HUES64 (cell line): ENCODE results near the gene MICAL2.

Experiments used
- H3K27ac ChIP-seq: 2 replicates; pipeline ENCODE4 v1.7.0; 2013; ENCODE audit warnings: low read depth, low read length, inconsistent platforms
- H3K27me3 ChIP-seq: 2 replicates; pipeline ENCODE4 v1.6.1; 2013; ENCODE audit warnings: mild to moderate bottlenecking, low read length; ENCODE audit not compliant: insufficient read depth
- H3K36me3 ChIP-seq: 2 replicates; pipeline ENCODE4 v1.6.1; 2013; ENCODE audit warnings: mild to moderate bottlenecking, low read length; ENCODE audit not compliant: insufficient read depth
- H3K4me1 ChIP-seq: 2 replicates; pipeline ENCODE4 v1.6.1; 2013; ENCODE audit warnings: mild to moderate bottlenecking, low read length, moderate library complexity; ENCODE audit not compliant: insufficient read depth
- H3K4me3 ChIP-seq: 2 replicates; pipeline ENCODE4 v1.5.1; 2013; ENCODE audit warnings: mild to moderate bottlenecking, low read length, moderate library complexity
- H3K9ac ChIP-seq: 2 replicates; pipeline ENCODE4 v1.6.1; 2013; ENCODE audit warnings: mild to moderate bottlenecking, low read depth, low read length
- H3K9me3 ChIP-seq: 2 replicates; pipeline ENCODE4 v1.6.1; 2013; ENCODE audit warnings: low read depth, low read length; ENCODE audit not compliant: insufficient read depth
- WGBS: fragments of 150-250, 120-280 bp; methylation state at CpG from one replicate; pipeline ENCODE4 v1.1.7; 2013; ENCODE audit warnings: missing lambda C conversion rate; 5-methylcytosine and 5-hydroxymethylcytosine counted together

Gene MICAL2

DNA sequence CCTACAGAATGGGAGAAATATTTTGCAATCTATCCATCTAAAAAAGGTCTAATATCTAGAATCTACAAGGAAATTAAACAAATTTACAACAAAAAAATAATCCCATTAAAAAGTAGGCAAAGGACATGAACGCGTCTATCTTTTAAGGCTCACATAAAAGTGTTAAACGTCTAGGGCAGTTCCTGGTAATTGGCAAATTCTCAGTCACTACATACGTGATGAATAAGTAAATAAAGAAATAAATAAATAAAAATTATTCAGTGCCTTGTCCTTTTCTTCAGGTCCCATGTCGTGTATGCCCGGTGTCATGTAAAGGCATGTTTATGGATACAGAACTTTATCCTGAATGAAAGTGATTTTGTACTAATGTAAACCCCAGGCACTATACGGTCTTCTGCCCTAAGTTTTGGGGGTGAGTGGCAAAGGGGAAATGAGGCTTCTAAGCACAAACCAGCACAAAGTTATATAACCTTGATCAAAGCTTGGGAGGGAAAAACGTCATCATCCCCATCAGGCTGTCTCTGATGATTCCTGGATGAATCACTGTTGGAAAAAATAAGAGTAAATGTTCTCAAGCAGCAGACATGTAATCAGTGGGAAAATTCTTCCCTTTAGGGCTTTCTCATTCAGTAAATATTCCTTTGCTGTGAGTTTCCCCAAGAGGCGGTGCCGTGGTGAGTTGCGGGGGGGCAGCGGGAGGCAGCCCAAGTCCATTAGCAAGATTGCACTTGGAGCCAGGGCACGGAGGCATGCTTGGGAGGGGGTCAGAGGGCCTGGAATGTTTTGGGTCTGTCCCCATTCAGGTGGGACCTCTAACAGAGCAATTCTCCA, 30.4 kb upstream of the MICAL2 start:
- H3K27me3 ChIP-seq: no peaks in the 10 kb centered on the region
- no peaks in the 10 kb centered on the region for H3K9me3 ChIP-seq
- 54% methylated on average over 10 of the region's 13 CpGs for WGBS
- H3K9ac ChIP-seq: no peak overlapping the region
- H3K27ac ChIP-seq: no peak overlapping the region
- H3K36me3 ChIP-seq: no peaks in the 10 kb centered on the region
- H3K4me3 ChIP-seq: no peak overlapping the region
- H3K4me1 ChIP-seq: no peaks in the 10 kb centered on the region

DNA sequence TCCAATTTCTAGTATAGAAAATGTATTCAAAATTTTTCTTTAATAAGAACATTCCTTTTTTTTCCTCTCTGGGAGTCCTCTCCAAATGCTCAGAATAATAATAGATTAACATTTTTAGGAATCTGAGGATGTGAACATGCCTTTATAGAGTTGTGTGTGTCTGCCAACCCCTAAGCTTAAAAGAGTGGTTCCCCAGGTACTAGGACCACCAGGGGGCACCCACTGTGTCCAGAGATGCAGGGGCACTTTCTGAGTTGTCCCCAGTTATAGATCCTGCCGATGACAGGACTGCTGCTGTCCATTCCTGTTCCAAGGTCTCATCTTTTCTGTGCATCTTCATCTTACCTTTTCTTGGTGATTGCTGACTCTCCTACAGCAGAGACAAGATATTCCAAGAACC, 27.0 kb upstream of the MICAL2 start:
- H3K9me3 ChIP-seq: no peaks in the 10 kb centered on the region
- H3K4me3 ChIP-seq: no peak overlapping the region
- H3K27me3 ChIP-seq: no peaks in the 10 kb centered on the region
- peaks cover 9% of the 10 kb centered on the region; the same call in 1 of the 2 replicates for H3K4me1 ChIP-seq
- no peaks in the 10 kb centered on the region for H3K36me3 ChIP-seq
- WGBS: 94% methylated on average over 1 of the region's 1 CpG
- no peak overlapping the region for H3K9ac ChIP-seq
- H3K27ac ChIP-seq: no peak overlapping the region

DNA sequence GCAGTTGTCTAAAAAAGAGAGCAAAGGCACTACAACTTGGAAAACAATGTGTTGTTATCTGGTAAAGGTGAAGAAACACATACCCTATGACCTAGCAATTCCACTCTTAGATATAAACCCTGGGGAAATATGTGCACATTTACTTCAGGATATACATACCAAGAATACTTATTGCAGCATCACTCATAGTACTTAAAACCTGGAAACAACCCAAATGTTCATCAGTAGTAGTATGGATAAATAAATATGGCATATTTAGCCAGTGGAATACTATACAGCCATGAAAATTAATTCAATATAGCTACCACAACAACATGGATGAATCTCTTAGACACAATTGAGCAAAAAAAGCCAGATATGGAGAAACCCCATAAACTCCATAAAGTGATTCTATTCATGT, 26.1 kb upstream of the MICAL2 start:
- no peaks in the 10 kb centered on the region for H3K9me3 ChIP-seq
- H3K9ac ChIP-seq: no peak overlapping the region
- H3K4me1 ChIP-seq: peaks cover 9% of the 10 kb centered on the region; the same call in 1 of the 2 replicates
- no peaks in the 10 kb centered on the region for H3K36me3 ChIP-seq
- no peaks in the 10 kb centered on the region for H3K27me3 ChIP-seq
- no peak overlapping the region for H3K27ac ChIP-seq
- H3K4me3 ChIP-seq: no peak overlapping the region

DNA sequence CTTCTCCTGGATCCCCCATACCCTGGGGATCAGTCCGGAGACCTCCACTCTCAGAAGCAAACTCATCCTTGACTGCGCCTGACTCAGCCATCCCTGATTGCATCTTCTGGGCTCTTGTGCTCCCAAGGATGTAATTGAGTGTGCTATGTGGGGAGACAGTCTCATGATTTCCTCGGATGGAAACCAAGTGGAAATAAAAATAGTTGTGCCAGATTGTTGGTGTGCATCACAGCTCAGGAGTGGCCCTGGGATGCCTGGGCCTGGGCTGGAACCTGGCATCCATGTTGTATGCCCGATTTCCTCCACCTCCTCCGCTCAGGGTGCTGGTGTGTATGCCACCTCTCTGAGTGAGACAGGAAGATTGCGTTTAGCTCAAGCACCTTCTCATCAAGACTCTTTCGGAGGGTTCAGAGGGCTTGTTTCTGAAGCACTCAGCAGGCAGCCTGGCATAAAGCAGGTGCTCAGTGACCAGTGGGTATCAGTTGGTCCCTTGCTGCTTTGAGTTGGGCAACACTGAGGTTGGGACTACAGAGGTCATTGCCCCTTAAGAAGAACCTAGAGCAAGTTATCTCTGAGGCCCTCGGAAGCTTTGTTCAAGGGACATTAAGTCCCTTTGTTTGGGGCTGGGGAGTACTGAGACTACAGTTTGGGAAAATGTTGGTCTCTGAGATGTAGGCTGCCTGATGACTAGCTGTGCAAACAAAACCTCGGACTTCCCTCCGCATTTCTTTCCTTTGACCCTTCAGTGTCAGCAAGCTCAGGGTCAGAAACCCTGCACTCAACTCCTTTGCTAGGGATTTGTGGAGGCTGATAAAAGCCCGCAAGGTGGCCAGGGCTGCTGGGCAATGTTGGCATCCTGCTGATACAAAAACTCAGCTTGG, 24.8 kb upstream of the MICAL2 start:
- Histone ChIP-seq H3K4me1 (peaks cover 9% of the 10 kb centered on the region; the same call in 1 of the 2 replicates), H3K9ac (peak overlapping the region; percentile 21; the same call in 1 of the 2 replicates), H3K4me3 (no peak overlapping the region), H3K36me3 (no peaks in the 10 kb centered on the region), H3K27ac (no peak overlapping the region), H3K9me3 (no peaks in the 10 kb centered on the region), H3K27me3 (no peaks in the 10 kb centered on the region)
- WGBS: 91% methylated on average over 11 of the region's 11 CpGs

DNA sequence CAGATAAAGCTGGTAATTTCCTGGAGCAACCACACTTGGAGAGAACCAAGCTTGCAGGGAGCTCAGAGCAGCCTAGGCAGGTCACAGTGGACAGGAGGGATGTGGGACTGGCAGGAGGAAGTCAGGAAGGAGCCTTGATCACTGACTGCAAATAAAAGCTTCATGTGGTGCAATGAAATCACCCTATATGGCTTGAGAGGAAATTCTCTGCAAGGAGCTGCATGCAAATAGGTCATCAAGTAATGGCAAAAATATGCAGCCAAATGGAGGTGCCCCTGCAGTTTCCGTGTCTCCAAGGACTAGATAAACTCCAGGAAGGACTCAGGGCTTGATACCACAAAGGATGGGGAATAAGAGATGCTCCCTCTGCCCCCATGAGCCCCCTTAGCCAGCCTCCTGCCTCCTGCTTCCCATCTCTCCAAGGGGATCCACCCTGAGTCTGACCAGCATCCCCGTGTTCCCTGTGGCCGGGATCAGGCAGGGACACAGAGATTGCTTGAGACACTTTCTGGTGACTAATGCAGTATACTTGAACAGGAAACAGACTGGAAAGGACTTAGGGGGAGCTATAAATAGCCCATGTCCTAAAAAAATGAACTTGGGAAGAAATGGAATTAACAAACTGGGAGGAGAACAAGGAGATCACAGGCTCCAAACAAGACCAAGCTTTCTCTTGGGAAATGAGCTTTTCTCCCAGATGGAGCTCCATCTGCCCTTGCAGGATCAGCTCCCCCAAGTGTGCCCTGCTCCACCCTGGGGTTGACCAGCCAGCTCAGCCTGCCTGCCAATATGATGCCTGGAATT, 23.9 kb upstream of the MICAL2 start:
- H3K27me3 ChIP-seq: no peaks in the 10 kb centered on the region
- H3K27ac ChIP-seq: no peak overlapping the region
- H3K9me3 ChIP-seq: no peaks in the 10 kb centered on the region
- H3K4me1 ChIP-seq: peaks cover 11% of the 10 kb centered on the region; the same call in 1 of the 2 replicates
- no peaks in the 10 kb centered on the region for H3K36me3 ChIP-seq
- peak overlapping the region; percentile 21; the same call in 1 of the 2 replicates for H3K9ac ChIP-seq
- H3K4me3 ChIP-seq: no peak overlapping the region
- WGBS: 68% methylated on average over 3 of the region's 3 CpGs

DNA sequence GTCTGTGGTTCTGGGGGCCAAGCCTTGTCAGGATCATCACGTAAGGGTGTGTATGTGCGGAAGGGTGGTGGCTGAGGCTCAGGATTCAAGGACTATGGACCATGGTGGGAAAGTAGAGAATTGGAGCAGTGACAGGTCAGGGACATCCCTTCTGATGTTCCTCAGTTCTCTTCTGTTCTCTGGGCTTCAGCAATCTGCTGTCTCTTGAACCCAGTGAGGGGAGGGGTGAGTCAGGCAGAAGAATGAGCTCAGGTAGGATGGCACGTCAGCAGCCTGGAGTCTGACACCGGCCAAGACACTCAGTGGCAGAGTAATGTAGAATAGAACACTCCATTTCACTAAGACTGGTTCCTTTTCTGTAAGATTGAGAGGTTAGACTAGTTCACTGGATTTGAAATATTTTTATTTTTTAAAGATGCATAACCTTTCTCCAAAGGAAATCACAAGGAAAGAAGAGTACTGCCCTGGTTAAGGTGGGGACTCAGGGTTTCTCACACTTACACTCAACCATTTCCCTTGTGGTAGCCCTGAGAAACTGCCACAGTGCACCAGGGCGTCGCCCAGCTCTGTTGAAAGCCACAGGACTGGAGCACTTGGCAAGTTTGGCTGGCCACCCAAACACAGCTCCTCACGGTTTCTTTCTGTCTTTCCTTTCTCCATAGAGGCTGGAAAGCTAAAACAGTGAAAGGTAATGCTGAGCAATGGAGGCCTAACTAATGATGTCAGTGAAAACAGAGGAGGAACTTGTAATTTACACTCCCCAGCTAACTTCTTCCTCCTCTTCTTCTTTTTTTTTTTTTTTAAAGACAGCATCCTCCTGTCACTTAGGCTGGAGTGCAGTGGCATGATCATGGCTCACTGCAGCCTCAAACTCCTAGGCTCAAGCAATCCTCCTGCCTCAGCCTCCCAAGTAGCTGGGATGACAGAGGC, 23.1 kb upstream of the MICAL2 start:
- H3K4me3 ChIP-seq: no peak overlapping the region
- H3K36me3 ChIP-seq: no peaks in the 10 kb centered on the region
- H3K9me3 ChIP-seq: no peaks in the 10 kb centered on the region
- H3K4me1 ChIP-seq: peaks cover 20% of the 10 kb centered on the region
- 93% methylated on average over 7 of the region's 7 CpGs for WGBS
- H3K27me3 ChIP-seq: no peaks in the 10 kb centered on the region
- no peak overlapping the region for H3K9ac ChIP-seq
- H3K27ac ChIP-seq: no peak overlapping the region

DNA sequence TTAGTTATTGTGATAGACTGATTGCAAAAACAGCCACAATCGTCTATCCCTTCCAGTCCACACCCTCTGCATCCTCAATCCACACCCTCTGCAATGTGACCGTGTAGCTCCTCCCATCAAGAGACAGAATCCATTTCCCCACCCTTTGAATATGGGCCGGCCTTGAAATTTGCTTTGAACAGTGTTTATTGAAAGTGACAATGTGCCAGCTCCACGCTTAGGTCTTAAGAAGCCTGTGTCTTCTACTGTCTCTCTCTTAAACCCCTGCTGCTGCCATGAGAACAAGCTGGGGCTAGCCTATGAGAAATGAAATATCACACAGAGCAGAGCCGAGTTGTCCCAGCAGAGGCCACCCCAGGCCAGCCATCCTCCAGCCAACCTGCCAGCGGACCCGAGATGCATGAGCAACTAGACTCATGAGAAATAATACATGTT, 22.3 kb upstream of the MICAL2 start:
- H3K36me3 ChIP-seq: no peaks in the 10 kb centered on the region
- H3K27me3 ChIP-seq: no peaks in the 10 kb centered on the region
- H3K4me1 ChIP-seq: peaks cover 27% of the 10 kb centered on the region
- no peak overlapping the region for H3K27ac ChIP-seq
- H3K4me3 ChIP-seq: no peak overlapping the region
- WGBS: 77% methylated on average over 7 of the region's 7 CpGs
- no peak overlapping the region for H3K9ac ChIP-seq
- H3K9me3 ChIP-seq: no peaks in the 10 kb centered on the region

- Histone ChIP-seq H3K9ac (no peak overlapping the region), H3K27me3 (no peaks in the 10 kb centered on the region), H3K9me3 (no peaks in the 10 kb centered on the region), H3K27ac (no peak overlapping the region), H3K4me1 (peaks cover 31% of the 10 kb centered on the region), H3K36me3 (no peaks in the 10 kb centered on the region), H3K4me3 (no peak overlapping the region)
- 95% methylated on average over 8 of the region's 9 CpGs for WGBS
These were observed 21.9 kb upstream of the MICAL2 start for GRCh38 chr11:12088531-12088930.

GRCh38 chr11:12089041-12089440, 21.3 kb upstream of the MICAL2 start:
- no peaks in the 10 kb centered on the region for H3K27me3 ChIP-seq
- H3K9ac ChIP-seq: no peak overlapping the region
- 87% methylated on average over 4 of the region's 4 CpGs for WGBS
- H3K9me3 ChIP-seq: no peaks in the 10 kb centered on the region
- no peaks in the 10 kb centered on the region for H3K36me3 ChIP-seq
- no peak overlapping the region for H3K27ac ChIP-seq
- H3K4me3 ChIP-seq: no peak overlapping the region
- peaks cover 31% of the 10 kb centered on the region for H3K4me1 ChIP-seq

- WGBS: 97% methylated on average over 2 of the region's 2 CpGs
- no peaks in the 10 kb centered on the region for H3K9me3 ChIP-seq
- no peaks in the 10 kb centered on the region for H3K36me3 ChIP-seq
- no peaks in the 10 kb centered on the region for H3K27me3 ChIP-seq
- no peak overlapping the region for H3K4me3 ChIP-seq
- H3K9ac ChIP-seq: no peak overlapping the region
- H3K4me1 ChIP-seq: peaks cover 31% of the 10 kb centered on the region
- no peak overlapping the region for H3K27ac ChIP-seq
These were observed 20.9 kb upstream of the MICAL2 start for GRCh38 chr11:12089473-12089872.
